KOPT-K1 (cell line): ENCODE measurements around the gene GNAI3.

Source experiments
- H3K27ac ChIP-seq: fragments of 200-600 bp; sonication (generic); 2 replicates; pipeline ENCODE4 v1.5.1; 2016; ENCODE audit warnings: antibody characterized with exemption, mild to moderate bottlenecking, low read depth, low read length; ENCODE audit not compliant: poor library complexity, severe bottlenecking
- H3K36me3 ChIP-seq: fragments of 200-600 bp; sonication (generic); 2 replicates; pipeline ENCODE4 v1.5.1; 2017; ENCODE audit warnings: antibody characterized with exemption, mild to moderate bottlenecking, low read length, moderate library complexity; ENCODE audit not compliant: insufficient read depth
- H3K9me3 ChIP-seq: fragments of 200-600 bp; sonication (generic); 2 replicates; pipeline ENCODE4 v1.5.1; 2017; ENCODE audit warnings: antibody characterized with exemption, low read length, mild to moderate bottlenecking; ENCODE audit not compliant: insufficient read depth, poor library complexity, severe bottlenecking

The GNAI3 gene

DNA sequence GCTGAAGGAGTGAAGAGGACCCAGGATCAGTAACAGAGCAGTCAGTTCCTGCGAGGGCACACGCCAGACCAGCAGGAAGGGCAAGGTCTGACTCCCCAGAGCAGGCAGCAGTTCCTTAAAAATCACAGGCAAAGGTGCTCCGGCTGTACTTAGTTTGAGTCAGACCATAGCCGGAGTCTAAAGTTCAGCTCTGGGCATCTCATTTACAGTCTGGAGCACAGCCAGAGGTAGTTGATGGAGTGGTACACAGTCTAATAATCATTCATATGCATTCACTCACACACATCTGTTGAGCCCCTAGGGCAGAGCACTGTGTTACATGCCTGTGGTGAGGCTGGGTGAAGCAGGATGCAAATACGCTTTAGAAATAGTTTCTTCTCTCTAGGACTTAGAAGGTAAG, 31.5 kb upstream of the GNAI3 start:
- H3K36me3 ChIP-seq = no peaks in the 10 kb centered on the region
- H3K9me3 ChIP-seq = no peaks in the 10 kb centered on the region
- H3K27ac ChIP-seq = no peak overlapping the region

- Histone ChIP-seq H3K27ac (no peak overlapping the region), H3K36me3 (no peaks in the 10 kb centered on the region), H3K9me3 (no peaks in the 10 kb centered on the region)
These were observed 31.1 kb upstream of the GNAI3 start for GRCh38 chr1:109517337-109517736.

DNA sequence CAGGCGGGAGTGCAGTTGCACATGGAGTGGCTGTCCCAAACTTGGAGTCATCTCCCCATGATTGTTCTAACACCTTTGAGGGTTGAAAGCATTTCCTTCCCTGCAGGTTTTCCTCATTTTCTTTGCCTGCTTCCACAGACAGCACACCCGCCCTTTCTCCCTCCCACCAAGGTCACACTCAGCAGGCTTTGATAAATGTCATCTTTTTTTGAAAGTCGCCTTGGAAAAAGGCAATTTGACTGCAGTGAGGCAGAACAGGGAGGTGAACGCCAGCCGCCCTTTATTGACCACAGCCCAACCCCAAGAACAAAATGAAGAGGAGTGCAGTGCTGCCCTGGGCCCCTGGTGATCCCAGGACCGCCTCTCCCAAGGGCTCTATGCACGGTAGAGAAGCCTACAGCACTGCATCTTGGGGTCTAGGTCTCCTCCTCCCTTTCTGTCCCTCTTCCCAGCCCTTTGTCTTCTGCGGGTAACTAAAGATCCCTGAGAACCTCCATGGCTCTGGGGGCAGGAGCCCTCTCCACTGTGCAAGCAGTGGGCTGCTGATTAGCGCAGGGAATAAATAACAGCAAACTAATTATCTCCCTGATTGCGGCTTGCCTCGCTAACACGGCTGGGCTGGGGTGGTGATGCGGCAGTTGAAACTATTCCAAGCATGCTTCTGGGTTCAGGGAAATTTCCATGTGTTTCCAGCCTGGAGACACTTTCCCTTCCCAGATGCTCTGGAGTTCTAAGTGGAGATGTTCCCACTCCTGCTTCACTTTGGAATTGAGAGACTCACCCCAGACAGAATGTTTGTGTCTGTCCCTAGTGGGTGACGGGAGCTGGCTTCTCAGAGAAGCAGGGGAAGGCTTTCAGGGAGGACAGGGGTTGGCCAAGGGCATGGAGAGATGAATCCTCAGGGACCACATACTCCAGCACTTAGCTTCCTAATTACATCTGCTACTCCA, 27.1 kb upstream of the GNAI3 start:
- H3K9me3 ChIP-seq = no peaks in the 10 kb centered on the region
- H3K27ac ChIP-seq = no peak overlapping the region
- H3K36me3 ChIP-seq = no peaks in the 10 kb centered on the region

DNA sequence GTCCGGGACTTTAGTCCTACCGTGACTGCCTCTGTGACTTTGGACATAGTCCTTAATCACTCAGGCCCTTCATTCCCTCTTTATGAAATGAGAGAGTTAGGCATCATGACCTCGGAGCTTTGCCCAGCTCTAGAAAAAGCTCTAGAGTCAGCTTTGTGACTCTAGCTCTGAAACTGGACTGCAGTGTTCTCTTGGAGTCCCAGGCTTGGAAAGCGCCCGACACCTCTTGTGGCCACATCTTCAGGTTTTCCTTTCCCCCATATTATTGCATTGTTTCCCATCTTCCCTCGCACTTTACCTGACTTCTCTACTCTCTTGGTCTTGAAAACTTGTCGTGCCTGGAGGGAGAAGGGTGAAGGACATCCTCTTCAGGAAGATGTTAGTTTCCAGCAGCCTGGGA, 26.4 kb upstream of the GNAI3 start:
- H3K9me3 ChIP-seq = no peaks in the 10 kb centered on the region
- H3K27ac ChIP-seq = no peak overlapping the region
- H3K36me3 ChIP-seq = no peaks in the 10 kb centered on the region

DNA sequence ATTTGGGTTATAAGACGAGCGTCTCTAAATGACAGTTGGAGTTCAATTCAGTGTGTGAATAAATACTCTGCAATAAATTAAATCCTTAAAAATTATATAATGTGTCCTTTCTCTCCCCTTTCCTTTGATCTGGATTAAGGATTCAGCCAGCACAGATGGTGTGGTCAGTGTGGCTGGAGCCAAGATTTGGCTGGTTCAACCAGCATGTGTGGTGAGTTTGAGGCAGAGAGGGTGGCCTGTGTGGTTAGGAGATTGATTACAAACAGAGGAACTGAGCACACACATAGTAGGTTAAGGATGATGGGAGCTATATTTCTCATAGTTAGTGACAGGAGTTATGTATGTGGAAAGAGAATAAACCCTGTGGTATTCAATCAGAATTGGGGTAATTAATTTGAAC, 24.7 kb upstream of the GNAI3 start:
- no peaks in the 10 kb centered on the region for H3K9me3 ChIP-seq
- no peak overlapping the region for H3K27ac ChIP-seq
- no peaks in the 10 kb centered on the region for H3K36me3 ChIP-seq

DNA sequence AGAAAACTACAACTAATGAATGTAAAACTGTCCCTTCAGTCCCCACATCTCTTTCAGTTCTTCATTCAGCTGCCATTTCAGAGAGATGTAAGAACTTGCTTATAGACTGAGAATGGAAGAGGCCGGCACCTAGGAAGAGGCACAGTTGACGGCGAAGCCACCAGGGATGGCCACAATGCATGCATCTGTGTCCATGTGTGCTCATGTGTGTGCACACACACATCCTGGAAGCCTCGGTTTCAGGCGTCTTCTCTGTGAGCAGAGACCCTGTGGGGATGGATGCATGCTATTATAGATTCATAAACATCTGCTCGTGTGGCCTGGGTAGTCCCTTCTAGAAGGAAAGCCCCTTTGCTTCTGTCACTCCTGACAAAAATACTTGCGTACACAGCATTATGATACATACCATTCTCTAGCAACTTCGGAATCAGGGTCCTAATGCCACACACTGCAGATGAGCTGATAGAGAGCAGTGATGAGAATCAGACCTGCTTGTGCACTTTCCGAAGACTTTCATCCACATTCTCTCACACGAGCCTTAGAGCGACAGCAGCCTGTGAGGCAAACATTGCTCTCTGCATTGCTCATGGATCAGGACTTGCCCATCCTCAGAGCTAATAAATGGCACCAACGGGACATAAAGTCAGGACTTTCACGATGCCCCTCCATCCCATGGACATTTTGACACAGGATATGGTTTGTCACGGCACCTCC, 21.2 kb upstream of the GNAI3 start:
- no peak overlapping the region for H3K27ac ChIP-seq
- no peaks in the 10 kb centered on the region for H3K9me3 ChIP-seq
- no peaks in the 10 kb centered on the region for H3K36me3 ChIP-seq

- Histone ChIP-seq H3K36me3 (no peaks in the 10 kb centered on the region), H3K27ac (no peak overlapping the region), H3K9me3 (no peaks in the 10 kb centered on the region)
These were observed 20.3 kb upstream of the GNAI3 start for GRCh38 chr1:109527846-109528695.

GRCh38 chr1:109528712-109529111, 19.7 kb upstream of the GNAI3 start:
- Histone ChIP-seq H3K27ac (no peak overlapping the region), H3K9me3 (no peaks in the 10 kb centered on the region), H3K36me3 (no peaks in the 10 kb centered on the region)

GRCh38 chr1:109529881-109530456, 18.4 kb upstream of the GNAI3 start:
- Histone ChIP-seq H3K9me3 (no peaks in the 10 kb centered on the region), H3K36me3 (no peaks in the 10 kb centered on the region), H3K27ac (peak overlapping the region; percentile 7)

DNA sequence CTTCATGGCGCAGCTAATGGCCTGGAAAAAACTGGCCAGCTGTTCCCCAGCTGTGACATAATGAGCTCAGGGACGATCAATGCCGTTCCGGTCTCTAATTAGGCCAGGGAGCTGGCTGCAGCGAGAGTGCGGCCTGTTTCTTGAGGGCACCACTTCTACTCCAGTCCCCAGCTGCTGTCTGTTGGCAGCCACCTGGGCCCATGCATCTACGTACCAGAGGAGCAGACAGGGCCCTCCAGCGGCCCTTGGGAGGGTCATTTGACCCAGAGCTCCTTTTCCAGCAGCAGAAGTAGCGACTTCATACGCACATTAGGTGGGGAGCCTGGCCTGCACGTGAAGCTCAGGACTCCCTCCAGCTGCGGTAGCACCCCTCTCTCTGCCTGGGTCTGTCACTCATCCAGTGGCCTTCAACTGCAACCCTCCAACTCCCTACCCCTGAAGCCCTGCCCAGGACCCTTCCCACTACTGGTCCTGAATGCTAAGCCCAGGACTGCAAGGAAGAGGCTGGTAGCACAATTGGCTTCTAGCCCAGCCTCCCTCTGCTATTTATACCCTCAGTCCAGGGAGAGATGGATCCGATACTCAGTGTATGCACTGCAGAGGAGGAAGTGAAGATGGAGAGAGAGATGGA, 17.8 kb upstream of the GNAI3 start:
- Histone ChIP-seq H3K9me3 (no peaks in the 10 kb centered on the region), H3K36me3 (no peaks in the 10 kb centered on the region), H3K27ac (peak overlapping the region; percentile 30)

DNA sequence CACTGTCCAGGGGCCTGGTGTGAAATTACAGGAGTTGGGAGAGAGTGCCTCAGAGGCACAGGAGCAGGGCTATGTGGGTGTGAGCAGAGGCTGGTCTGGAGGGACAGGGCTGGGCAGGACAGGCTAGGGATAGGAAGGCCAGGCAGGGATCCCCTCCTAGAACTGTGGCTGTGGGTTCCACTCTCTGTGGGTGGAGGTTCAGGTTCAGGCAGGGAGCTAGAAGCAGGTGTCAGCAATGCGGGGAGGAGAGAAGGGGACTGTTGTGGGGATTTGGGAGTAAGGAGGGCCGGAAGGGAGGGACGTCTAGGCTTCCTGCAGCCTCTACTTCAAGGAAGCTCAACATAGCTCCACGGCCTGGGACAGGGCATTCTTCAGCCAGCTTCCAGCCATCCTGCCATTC, 17.0 kb upstream of the GNAI3 start:
- Histone ChIP-seq H3K36me3 (no peaks in the 10 kb centered on the region), H3K27ac (peak overlapping the region; percentile 30), H3K9me3 (no peaks in the 10 kb centered on the region)

- peak overlapping the region; percentile 45 for H3K27ac ChIP-seq
These were observed 16.5 kb upstream of the GNAI3 start for GRCh38 chr1:109531826-109532364.

DNA sequence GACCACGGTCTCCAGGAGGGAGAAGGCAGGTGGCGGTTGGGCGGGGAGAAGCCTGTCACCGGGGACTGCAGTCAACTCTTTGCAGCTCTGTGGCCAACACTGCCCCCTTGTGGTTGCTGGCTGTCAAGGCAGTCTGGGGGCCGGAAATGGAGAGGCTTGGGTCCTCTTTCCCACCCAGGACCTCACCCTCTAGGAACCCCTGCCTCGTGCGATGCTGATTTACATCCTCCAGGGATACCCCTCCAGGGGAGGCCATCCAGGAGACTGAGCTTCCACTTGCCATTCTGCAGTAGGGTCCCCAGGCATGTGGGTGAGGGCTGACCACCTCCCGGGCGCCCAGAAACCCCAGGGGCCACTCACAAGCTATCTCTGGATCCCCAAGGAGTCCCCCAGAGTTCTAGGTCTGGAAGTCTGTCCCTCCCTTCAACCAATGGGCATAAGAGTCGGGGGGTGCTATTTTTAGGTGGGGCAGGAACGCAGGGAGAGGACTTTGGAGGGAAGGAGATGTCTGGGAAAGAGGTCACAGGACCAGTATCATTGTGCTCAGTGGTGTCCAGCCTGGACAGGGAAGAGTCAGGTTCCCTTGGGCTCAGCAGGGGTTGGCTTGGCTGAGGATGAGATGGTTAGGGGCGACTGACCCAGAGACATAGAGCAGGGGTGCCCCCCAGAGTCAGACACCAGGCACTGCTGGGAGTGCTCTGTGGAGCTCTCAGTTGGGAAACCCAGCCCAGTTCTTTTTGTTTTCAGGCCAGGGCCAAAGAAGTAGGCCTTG, 15.9 kb upstream of the GNAI3 start:
- H3K36me3 ChIP-seq = no peaks in the 10 kb centered on the region
- H3K27ac ChIP-seq = peak overlapping the region; percentile 45
- H3K9me3 ChIP-seq = no peaks in the 10 kb centered on the region

More at GRCh38 chr1:109531826-109532364, 16.5 kb upstream of the GNAI3 start:
- H3K36me3 ChIP-seq = no peaks in the 10 kb centered on the region
- H3K9me3 ChIP-seq = no peaks in the 10 kb centered on the region
